DMS53 treated with DMSO at 0.1 percent for 48 hours (cell line): ENCODE results near the gene UFC1.

Experiments
- DNase-seq: peaks from one replicate; lab custom pipeline; 2025; ENCODE audit not compliant: unreplicated experiment; lab: John Stamatoyannopoulos, UW

The UFC1 gene

DNA sequence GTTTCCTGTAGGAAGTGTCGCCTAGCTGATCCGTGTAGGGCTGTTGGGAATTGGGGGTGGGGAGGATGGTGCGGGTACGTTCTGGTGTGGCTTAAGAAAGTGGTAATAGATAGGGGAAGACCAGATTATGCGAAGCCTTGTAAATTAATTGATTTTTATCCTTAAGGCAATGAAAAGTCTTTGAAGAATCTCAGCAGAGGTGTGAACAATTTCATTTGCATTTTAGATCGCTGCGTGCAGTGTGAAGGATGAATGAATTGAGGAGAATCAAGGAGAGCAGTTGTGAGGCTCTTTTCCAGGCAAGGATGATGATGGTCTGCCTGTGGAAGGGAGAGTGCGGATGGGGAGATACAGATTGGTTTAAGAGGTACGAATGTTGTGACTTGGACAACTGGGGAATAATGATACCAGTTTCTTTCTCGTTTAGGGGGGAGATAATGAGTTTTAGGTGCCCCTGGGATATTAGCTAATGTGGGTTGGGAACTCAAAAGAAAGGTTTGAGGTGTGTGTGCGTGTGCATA is 20.5 kb upstream of the UFC1 start:
- no peak for DNase-seq

DNA sequence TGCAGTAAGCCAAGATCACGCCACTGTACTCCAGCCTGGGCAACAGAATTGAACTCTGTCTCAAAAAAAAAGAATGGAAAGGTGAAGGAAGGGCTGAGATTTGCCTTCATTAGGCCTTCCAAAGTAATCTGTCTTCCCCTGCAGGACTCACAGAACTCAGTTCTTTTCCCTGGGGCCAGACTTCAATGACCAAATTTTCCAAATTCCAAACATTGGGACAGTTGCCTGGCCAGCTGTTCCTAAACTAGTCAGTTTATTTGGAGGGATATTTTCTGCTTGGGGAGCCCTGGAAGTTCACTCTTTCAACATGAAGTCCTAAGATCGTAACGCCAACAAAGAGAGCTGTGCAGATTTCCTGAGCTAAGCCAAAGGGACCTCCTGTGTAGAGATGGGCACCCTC is 15.9 kb upstream of the UFC1 start:
- no peak for DNase-seq

DNA sequence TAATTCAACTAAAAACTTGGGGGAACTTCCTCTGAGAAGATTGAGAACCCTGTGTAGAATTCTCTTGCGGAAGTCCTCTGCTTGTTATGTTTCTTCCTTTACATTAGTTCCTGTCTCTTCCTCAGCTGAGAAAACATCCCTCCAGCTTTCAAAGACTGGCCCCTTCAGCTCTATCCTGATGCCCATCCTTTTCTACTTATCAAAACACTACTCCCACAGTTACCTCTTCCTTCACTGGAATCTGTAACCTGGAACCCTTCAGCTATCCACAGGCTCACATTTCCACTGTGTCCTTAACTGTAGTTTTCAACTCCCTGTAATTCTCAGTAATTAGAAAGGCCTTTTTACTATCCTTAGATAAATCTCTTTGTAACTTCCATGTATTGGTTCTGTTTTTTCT is 15.3 kb upstream of the UFC1 start:
- DNase-seq = no peak

DNA sequence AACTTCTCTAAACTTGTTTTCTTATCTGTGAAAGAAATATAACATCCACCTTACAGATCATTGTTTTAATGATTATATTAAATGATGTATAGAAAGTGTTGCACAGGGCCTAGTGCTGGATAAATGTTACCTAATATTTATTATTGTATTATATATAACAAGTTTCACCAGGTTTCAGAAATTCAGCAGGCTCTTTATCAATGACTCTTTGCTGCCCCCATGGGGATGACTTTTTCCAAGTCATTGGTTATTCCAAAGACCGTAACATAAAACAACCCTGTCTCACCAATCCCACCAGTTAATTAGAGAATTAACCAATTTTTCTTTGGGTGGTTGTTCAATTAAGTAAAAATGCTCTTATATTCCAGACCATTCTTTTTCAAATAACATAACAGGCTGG is 14.0 kb upstream of the UFC1 start:
- DNase-seq = peak; percentile 22

DNA sequence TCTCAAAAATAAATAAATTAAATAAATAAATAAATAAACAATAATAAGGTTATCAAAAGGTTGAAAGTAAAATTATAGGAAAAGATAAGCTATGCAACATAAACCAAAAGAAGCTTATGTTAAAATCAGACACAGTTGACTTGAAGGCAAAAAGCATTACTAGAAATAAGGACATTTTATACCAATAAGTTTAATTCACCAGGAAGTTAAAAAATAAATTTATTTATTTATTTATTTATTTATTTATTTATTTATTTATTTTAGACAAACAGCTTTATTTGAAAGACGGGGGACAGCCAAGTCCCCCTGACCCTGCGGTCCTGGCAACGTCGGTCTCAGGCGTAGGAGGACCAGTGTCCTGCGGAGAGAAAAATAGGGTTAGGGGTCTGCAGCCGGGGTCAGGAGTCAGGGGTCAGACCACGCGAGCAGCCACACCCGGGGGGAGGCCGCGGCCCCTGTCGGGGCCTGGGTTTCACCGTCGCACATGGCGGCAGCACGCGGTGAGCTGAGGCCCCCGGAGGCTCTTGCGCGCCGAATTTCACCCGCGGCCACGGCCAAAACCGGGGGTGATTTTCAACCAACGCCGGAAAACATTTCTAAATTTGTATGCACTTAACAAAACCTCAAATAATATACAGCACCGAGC is 12.9 kb upstream of the UFC1 start:
- DNase-seq = no peak

DNA sequence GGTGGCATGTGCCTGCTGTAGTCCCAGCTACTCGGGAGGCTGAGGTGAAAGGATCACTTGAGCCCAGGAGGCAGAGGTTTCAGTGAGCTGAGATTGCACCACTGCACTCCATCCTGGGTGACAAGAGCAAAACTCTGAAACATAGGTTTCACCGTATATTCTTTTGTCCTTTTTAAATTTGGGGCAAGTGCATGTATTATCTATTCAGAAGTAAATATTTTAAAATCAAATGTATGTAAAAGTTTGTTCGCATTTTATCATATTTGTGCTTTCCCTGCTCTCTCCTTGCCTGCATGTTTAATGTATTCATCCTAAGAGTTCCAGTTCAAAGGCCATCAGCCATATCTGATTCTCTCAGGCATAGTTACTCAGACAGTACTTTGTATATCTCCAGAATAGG is 7.9 kb upstream of the UFC1 start:
- no peak for DNase-seq

DNA sequence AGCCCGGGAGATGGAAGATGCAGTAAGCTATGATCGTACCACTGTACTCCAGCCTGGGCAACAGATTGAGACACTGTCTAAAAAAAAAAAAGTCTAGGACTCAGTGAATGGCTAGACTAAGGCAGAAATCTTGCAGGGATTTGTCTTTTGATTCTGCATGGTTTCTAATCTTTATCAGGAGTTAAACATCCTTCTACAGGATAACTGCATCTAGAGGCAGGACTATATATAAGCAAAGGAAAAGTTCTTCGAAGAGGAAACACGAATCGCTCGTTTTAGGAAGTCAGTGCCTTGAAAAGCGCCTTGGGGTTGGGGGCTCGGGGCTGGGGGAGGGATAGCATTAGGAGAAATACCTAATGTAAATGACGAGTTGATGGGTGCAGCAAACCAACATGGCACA is 602 bp upstream of the UFC1 start:
- no peak for DNase-seq

DNA sequence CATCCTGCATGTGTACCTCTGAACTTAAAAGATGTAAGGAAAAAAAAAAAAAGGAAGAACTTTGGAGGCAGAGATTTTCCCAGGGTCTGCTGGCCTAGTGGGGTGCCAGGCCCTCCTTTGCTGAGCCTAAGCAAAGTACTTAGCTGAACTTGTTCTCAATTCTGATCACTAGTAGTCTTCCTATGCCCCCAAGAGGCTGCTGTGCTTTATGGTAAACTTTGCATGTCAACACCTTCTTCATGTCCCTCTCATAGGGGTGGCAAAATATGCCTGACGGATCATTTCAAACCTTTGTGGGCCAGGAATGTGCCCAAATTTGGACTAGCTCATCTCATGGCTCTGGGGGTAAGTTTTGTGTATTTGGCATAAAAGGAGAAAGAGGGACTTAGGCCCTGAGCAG is 4.1 kb downstream of the UFC1 start:
- DNase-seq = no peak

DNA sequence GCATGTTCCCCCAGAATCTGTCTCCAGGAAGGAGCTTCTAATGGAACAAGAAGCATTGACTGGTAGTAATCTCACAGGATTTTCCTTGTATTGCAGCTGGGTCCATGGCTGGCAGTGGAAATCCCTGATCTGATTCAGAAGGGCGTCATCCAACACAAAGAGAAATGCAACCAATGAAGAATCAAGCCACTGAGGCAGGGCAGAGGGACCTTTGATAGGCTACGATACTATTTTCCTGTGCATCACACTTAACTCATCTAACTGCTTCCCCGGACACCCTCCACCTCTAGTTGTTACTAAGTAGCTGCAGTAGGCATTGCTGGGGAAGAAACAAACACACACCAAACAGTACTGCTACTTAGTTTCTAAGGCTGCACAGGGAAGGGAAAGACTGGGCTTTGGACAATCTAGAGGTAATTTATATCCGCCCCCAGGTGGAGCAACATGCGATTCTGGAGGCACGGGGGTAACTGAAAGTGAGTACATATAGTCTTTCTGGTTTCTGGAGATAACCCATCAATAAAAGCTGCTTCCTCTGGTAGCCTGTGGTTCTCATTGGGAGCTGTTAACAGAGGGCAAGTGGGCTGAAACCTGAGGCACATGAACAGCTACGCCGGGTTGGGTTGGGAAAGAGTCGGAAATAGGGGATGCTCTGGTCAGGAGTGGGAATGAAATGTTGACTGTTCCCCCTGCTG is 4.7 kb downstream of the UFC1 start:
- no peak for DNase-seq

DNA sequence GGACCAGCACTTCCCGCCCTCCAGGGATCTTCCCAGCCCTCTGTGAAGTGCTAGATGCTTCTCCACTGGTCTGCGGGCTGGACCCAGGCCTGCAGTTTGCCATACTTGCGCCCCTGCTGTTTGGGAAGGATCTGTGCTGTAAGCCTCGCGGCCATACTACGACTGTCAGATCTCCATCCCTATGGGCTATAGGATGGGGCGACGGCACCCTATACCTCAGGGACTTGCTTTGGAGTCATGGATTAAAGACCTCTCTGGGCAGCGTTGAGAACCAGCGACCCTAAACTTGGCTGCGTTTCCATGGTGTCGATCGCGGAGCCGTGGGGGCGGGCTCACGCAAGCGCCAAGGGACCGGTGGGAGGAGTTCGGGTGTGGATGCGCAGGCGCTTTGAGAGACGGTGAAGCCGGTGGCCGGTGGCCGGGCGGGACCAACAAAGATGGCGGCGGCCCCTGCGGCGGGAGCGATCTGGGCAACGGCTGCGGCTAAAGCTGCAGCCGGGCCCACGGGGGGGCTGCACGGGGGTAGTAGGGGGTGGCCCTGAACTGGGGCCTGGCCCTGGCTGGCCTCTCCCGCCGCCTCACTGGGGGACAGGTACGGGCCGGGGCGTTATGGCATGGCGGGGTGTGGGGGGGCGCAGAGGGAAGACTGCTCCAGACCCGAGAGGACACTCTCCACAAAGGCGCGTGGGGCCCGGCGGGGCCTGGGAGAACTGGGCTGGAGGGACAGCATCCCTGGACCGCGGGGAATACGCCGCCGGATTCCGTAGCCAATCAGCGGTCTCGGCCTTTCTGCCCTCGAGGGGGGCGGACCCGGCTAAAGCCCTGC is 5.5 kb downstream of the UFC1 start, which contains the start of gene USP21:
Gene USP21, plus strand, starts transcription at position 414 of the 826 bp plus-strand sequence. CDS start 1,141 bp downstream, outside the sequence.
- peak; percentile 80 for DNase-seq

DNA sequence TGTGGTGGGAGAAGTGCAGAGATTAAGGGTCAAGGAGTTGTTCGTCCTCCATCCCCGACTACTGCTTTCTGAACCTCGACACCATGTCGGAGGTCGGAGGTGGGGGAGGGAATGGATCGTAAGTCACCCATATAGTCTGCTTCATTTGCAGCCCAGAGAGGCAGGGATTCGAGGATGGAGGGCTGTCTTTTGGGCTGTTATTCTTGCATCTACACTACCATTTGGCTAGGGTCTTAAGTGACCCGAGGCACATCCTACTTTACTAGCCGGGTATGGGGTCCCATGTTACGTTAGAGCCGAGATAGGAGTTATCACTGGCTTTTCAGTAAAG is 6.1 kb downstream of the UFC1 start:
- DNase-seq = no peak

DNA sequence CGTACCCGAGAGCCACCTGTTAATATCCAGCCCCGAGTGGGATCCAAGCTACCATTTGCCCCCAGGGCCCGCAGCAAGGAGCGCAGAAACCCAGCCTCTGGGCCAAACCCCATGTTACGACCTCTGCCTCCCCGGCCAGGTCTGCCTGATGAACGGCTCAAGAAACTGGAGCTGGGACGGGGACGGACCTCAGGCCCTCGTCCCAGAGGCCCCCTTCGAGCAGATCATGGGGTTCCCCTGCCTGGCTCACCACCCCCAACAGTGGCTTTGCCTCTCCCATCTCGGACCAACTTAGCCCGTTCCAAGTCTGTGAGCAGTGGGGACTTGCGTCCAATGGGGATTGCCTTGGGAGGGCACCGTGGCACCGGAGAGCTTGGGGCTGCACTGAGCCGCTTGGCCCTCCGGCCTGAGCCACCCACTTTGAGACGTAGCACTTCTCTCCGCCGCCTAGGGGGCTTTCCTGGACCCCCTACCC is 6.9 kb downstream of the UFC1 start:
- DNase-seq = no peak

DNA sequence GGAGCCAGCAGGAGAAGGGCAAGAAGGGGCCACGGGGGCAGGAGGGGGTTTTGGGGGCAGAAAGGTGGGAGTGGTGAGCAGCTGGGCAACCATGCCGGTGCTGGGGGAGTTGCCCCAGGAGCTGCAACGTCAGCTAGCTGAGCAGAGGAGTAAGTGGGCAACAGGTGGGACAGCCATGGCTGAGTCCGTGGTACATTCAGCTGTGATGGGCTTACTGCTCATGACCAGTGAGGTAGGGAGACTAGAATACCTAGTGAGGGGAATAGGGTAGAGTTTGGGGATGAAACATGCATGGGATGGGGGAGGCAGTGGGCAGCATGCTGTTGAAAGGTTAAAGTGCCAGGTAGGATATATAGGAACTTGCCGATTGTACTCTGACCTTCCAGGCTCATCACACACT is 7.9 kb downstream of the UFC1 start:
- DNase-seq = no peak

DNA sequence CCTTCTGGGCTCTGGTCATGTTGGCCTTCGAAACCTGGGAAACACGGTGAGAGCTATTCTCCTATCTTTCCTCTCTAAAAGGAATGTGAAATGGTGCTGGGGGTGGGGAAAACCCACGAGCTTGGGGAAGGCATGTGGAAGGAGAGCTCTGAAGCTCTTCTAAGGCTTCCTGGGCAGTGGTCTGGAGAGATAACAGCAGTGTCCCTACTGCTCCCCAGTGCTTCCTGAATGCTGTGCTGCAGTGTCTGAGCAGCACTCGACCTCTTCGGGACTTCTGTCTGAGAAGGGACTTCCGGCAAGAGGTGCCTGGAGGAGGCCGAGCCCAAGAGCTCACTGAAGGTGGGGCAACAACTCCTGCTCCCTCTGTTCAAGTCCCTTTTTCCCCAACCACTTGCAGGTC is 8.3 kb downstream of the UFC1 start:
- no peak for DNase-seq

DNA sequence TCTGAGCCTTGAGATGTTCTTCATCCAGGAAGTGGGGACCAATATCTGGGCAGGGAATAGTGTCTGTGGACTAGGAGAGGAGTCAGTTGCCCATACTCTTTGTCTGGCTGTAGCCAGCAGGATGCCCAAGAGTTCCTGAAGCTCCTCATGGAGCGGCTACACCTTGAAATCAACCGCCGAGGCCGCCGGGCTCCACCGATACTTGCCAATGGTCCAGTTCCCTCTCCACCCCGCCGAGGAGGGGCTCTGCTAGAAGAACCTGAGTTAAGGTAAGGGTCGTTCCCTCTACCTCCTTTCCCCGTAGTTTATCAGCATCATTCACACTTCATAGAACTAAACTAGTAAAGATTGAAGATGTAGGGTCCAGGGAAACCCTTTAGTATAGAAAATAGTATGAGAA is 9.0 kb downstream of the UFC1 start:
- DNase-seq = no peak

DNA sequence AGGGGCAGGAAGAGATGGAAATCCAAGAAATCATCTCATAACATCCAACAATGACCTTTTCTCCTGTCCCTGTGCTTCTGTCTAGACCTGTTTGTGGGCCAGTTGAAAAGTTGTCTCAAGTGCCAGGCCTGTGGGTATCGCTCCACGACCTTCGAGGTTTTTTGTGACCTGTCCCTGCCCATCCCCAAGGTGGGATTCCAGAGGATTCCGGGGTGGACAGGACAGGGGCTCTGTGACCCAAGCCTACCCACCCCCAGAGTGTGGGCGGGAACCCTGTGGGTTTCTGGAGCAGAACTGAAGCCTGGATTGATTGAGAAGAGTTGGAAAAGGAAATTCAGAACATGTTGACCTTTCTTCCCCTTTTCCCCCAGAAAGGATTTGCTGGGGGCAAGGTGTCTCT is 10.0 kb downstream of the UFC1 start:
- DNase-seq = no peak

DNA sequence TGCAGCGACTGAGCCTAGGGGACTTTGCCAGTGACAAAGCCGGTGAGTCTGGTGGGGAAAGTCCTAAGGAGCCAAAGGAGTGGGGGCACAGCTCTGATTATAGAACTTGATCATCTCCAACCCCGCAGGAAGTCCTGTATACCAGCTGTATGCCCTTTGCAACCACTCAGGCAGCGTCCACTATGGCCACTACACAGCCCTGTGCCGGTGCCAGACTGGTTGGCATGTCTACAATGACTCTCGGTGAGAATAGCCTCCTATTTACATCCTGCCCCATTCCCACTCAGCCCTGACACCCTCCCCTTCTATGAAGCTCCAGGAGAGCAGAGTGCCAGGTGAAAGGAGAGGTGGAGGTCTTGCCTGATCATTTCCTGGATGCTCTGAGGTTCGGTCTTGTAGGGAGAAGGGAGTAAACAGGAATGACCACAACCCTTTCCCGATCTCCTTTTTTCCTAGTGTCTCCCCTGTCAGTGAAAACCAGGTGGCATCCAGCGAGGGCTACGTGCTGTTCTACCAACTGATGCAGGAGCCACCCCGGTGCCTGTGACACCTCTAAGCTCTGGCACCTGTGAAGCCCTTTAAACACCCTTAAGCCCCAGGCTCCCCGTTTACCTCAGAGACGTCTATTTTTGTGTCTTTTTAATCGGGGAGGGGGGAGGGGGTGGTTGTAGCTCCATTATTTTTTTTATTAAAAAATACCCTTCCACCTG is 11.3 kb downstream of the UFC1 start:
- no peak for DNase-seq

DNA sequence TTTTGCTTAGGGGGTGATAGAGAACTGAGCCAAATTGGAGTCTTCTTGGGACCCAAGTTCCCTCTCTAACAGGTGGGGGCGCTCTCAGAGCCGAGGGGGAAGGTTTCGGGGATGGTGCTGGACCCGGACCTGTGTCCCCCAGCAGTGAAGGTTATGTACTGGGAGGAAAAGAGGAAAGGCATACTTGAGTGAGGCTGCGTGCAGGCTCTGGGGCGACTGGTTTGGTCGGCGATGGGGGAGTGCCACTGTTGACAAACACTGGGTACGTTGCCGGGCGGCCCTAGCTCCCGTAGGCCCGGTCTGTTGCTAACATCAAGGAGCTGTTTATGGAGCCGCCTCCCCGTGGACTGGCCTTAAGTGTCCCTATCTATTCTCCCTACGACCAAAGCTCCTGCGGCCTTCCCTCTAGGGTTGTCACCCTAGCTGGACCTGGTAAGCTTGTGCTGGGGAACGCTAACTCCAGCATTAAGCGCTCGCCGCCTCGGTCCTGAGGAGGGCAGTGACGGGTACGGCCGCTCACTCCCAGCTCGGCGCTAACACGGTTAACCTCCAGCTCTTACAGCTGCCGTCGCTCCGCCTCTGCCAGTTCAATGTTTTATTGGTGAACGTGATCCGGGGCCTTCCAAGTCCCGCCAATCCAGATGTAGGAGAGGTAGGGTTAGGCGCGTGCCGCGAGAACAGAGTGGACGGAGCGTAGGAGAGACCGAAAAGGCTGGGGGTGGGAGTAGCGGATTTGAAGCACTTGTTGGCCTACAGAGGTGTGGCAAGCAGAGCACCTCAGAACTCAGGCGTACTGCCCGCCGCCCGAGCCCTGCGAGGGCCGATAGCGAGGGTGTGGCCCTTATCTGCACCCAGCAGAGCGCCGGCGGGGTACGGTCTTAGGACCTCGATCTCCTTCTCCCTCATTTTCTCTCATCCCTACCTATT is 12.2 kb downstream of the UFC1 start, which contains the start of gene PPOX:
Gene PPOX, plus strand, starts transcription at position 685 of the 927 bp plus-strand sequence. CDS start 422 bp downstream, outside the sequence.
- DNase-seq = peak; percentile 98

DNA sequence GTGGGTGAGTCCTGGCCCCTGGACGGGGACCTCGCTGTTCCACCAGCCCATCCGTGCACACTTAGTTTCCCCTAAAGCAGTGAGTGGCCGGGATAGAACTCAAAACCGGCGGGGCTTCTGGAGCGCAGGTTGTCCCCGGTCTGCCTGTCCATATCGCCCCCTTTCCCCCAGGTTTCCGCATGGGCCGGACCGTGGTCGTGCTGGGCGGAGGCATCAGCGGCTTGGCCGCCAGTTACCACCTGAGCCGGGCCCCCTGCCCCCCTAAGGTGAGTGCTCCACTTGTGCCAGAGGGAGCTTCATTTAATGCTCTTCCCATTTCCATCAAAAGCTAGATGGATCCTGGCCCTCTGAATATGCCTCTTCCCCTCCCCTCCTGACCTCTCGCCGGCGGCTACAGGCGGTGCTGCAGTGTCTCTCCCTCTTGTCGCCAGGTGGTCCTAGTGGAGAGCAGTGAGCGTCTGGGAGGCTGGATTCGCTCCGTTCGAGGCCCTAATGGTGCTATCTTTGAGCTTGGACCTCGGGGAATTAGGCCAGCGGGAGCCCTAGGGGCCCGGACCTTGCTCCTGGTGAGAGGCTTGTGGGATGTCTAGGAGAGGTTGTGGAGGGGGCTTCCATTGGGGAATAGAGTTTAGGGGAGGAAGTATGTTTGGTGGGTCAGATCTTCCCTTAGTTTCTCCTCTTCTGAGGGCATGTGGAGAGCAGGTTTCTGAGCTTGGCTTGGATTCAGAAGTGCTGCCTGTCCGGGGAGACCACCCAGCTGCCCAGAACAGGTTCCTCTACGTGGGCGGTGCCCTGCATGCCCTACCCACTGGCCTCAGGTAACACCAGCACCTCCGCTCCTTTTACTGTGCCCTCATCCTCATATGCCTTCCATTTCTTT is 13.1 kb downstream of the UFC1 start:
- DNase-seq = no peak
